BE2C (cell line): ENCODE results near the gene ABTB2.

Source experiments
- DNase-seq: peaks from one replicate; pipeline ENCODE4 v3.0.0-alpha.2; 2020
- H3K27me3 ChIP-seq: fragments of 250-450 bp; sonication (Bioruptor Pico); 2 replicates; pipeline ENCODE4 v1.5.1; 2020; ENCODE audit warnings: mild to moderate bottlenecking
- H3K36me3 ChIP-seq: fragments of 250-450 bp; sonication (Bioruptor Pico); 2 replicates; pipeline ENCODE4 v1.5.1; 2020; ENCODE audit warnings: mild to moderate bottlenecking
- H3K4me1 ChIP-seq: fragments of 250-450 bp; sonication (Bioruptor Pico); 2 replicates; pipeline ENCODE4 v1.5.1; 2020
- H3K4me3 ChIP-seq: 2 replicates; pipeline ENCODE4 v1.5.1; 2011; ENCODE audit warnings: low read depth, low read length
- H3K9me3 ChIP-seq: fragments of 250-450 bp; sonication (Bioruptor Pico); 2 replicates; pipeline ENCODE4 v1.5.1; 2020
- CTCF ChIP-seq: IDR thresholded peaks from 2 replicates; pipeline ENCODE4 v1.5.1; 2012; ENCODE audit warnings: mild to moderate bottlenecking, low read depth, low read length

The ABTB2 gene

GRCh38 chr11:34343153-34343552, 14.7 kb downstream of the ABTB2 start:
- no peaks in the 10 kb centered on the region for H3K9me3 ChIP-seq
- no peaks in the 10 kb centered on the region for H3K27me3 ChIP-seq
- no peaks in the 10 kb centered on the region for H3K4me1 ChIP-seq
- no peak overlapping the region for H3K4me3 ChIP-seq
- no peaks in the 10 kb centered on the region for H3K36me3 ChIP-seq
- no peak for DNase-seq
- no peak for TF ChIP-seq CTCF

DNA sequence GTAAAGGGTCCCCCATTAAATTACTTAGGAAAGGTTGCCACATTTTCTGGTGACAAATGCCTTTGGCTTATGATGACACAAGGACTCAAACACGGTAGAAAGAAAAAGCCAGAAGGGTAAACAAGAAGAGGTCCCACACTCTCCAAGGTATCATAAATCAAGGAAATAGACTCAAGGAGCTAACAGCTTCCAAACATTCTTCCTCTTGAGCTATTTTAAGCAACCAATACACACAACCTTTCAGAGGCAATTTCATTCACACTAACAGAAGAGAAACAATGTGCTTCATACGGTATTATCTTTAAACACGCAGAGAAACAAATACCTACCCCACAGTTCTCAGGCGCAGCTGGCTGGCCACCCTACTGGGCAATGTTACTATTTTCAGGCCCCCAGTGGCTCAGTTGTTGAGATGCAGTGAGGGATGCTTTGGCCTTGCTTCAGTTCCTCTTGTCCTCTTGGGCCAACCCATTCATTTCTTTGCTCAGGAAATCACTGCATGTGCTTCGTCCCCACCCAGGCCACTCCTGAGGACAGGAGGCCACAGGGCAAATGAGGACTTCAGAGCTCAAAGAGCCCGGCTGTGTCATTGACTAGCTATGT, 15.8 kb downstream of the ABTB2 start:
- Histone ChIP-seq H3K36me3 (no peaks in the 10 kb centered on the region), H3K27me3 (no peaks in the 10 kb centered on the region), H3K4me1 (no peaks in the 10 kb centered on the region), H3K4me3 (no peak overlapping the region), H3K9me3 (no peaks in the 10 kb centered on the region)
- DNase-seq, result no peak
- TF ChIP-seq CTCF, result no peak

GRCh38 chr11:34341096-34341495, 16.7 kb downstream of the ABTB2 start:
- Histone ChIP-seq H3K27me3 (no peaks in the 10 kb centered on the region), H3K36me3 (no peaks in the 10 kb centered on the region), H3K9me3 (no peaks in the 10 kb centered on the region), H3K4me3 (no peak overlapping the region), H3K4me1 (no peaks in the 10 kb centered on the region)
- DNase-seq, result no peak
- no peak for TF ChIP-seq CTCF

DNA sequence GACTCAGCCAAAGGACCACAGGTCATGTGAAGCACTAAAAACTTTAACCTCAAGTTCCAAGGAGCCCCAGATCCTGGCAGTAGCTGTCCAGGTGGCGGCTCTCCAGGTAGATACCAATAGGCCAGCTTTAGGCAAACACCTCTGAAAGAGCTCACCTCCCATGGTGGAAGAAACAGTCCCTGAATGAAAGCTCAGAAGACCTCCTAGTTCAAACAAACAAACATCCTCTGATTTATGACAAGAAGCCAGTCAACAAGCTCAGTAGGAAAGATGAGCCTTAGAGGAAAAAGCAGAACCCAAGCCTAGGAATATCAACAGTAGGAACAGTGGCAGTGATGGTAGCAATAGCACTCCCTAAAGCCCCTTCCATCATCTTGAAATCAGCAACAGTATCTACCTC, 17.2 kb downstream of the ABTB2 start:
- H3K4me1 ChIP-seq, result no peaks in the 10 kb centered on the region
- H3K9me3 ChIP-seq, result no peaks in the 10 kb centered on the region
- no peaks in the 10 kb centered on the region for H3K27me3 ChIP-seq
- DNase-seq, result no peak
- no peak overlapping the region for H3K4me3 ChIP-seq
- no peak for TF ChIP-seq CTCF
- H3K36me3 ChIP-seq, result no peaks in the 10 kb centered on the region

DNA sequence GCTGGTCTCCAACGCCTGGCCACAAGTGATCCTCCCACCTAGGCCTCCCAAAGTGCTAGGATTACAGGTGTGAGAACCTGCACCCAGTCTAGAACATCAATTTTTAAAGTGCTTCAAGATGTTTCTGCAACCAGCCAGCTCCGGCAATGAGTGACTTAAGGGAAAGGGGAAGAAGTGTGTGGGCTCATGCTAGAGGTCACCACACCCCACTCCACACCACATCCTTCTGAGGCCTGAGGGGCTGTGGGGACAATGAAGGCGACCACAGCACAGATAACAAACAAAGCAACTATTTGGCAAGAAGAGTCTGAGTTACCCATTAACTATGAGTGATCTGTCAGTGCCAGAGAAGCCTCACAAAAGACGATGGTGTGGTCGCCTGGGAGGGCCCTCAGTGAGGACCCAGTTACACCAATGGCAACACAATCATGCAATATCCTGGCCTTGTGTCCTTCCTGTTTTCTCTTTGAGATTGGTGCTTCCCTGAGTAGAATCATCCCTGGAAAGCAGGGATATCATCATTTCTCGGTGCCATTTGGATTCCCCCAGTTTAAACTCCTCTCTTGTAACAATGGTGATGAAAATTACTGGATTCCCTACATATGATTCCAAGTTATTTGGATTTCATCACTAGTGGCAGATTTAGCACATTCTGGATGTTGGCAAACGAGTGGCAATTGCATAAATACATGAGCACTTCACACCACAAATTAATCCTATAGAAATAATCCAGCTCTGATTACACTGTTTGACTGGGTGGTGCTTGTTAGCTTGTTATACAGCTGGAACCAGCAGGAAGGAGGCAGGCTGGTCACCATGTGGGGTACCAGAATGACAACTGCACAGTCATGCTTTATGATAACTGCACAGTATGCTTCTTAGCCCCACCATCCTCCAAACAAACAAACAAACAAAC, 18.4 kb downstream of the ABTB2 start:
- TF ChIP-seq CTCF, result no peak
- H3K4me3 ChIP-seq, result no peak overlapping the region
- H3K9me3 ChIP-seq, result no peaks in the 10 kb centered on the region
- DNase-seq, result no peak
- H3K36me3 ChIP-seq, result no peaks in the 10 kb centered on the region
- no peaks in the 10 kb centered on the region for H3K4me1 ChIP-seq
- H3K27me3 ChIP-seq, result no peaks in the 10 kb centered on the region

- H3K4me3 ChIP-seq, result no peak overlapping the region
- H3K9me3 ChIP-seq, result no peaks in the 10 kb centered on the region
- no peak for TF ChIP-seq CTCF
- no peaks in the 10 kb centered on the region for H3K36me3 ChIP-seq
- H3K27me3 ChIP-seq, result no peaks in the 10 kb centered on the region
- DNase-seq, result no peak
- H3K4me1 ChIP-seq, result no peaks in the 10 kb centered on the region
Measured at GRCh38 chr11:34337016-34337415, 20.8 kb downstream of the ABTB2 start.
